Adrenal gland (tissue), 12 donors: ENCODE results near the gene ZFHX3. TPM values are rescaled to one million over a fixed set of nuclear protein-coding genes. Genes with fewer than 3 reads are reported as not detected.

Experiments
- DNase-seq, 7 donors: peaks; one replicate each; pipeline ENCODE4 v3.0.0-alpha.2; 2019 to 2020
- H3K27ac ChIP-seq, 5 donors: fragments of 200-600 bp; sonication (generic) in 4 of 5; 1 replicate in 3 of 5; 2 replicates in 2 of 5; pipeline versions ENCODE4 v1.5.1 to v1.8.0; 2016 to 2020; ENCODE audit warnings: mild to moderate bottlenecking in 1 of 5
- H3K27me3 ChIP-seq: fragments of 200-600 bp; 2 replicates; pipeline ENCODE4 v1.8.0; 2021
- H3K36me3 ChIP-seq, 2 donors: fragments of 200-600 bp; replicated peaks in 1 of 2; 1 replicate in 1 of 2; 2 replicates in 1 of 2; pipeline versions ENCODE4 v1.5.1 to v1.8.0; 2018 to 2022
- H3K4me1 ChIP-seq, 2 donors: fragments of 200-600 bp; replicated peaks in 1 of 2; 1 replicate in 1 of 2; 2 replicates in 1 of 2; pipeline versions ENCODE4 v1.5.1 to v1.8.0; 2018 to 2021
- H3K4me3 ChIP-seq, 4 donors: fragments of 200-600 bp; sonication (generic) in 3 of 4; one replicate each; pipeline ENCODE4 v1.5.1; 2016 to 2018
- H3K9me3 ChIP-seq, 3 donors: fragments of 200-600 bp; sonication (generic) in 1 of 3; replicated peaks in 1 of 3; 1 replicate in 2 of 3; 2 replicates in 1 of 3; pipeline versions ENCODE4 v1.5.1 to v1.8.0; 2016 to 2021
- CTCF ChIP-seq, 6 experiments: fragments of 450-650 bp in 4 of 6; fragments of 200-600 bp in 2 of 6; sonication (generic) in 1 of 6; IDR thresholded peaks; 1 replicate in 5 of 6; 2 replicates in 1 of 6; pipeline versions ENCODE4 v1.5.1 to v1.8.0; 2016 to 2021; ENCODE audit warnings: antibody characterized with exemption in 6 of 6, mild to moderate bottlenecking in 2 of 6, moderate library complexity in 1 of 6
- POLR2A ChIP-seq, 2 donors: fragments of 450-650 bp; IDR thresholded peaks; one replicate each; pipeline ENCODE4 v1.6.1; 2017; ENCODE audit warnings: antibody characterized with exemption in 2 of 2, mild to moderate bottlenecking in 2 of 2, moderate library complexity in 1 of 2
- WGBS, 4 donors: extraction: QIAGEN DNeasy Blood & Tissue Kit in 2 of 4; methylation state at CpG; one replicate each; pipeline versions ENCODE4 v1.1.5 to v1.1.7; 2013 to 2017; 5-methylcytosine and 5-hydroxymethylcytosine counted together
- intact Hi-C, 2 donors: fragments of 100-400 bp; cut with DNase I; formaldehyde crosslinking; loops; one replicate each; pipeline versions ENCODE4 v1.14.1 to v1.15.0; 2022 to 2023
- polyA plus RNA-seq, 3 donors: library from polyadenylated mRNA; stranded (reverse); fragments of 200-250 nt in 2 of 3; fragments of 350-450 nt in 1 of 3; fragmentation: Illumina TruSeq in 1 of 3; extraction: RNeasy Lipid Tissue Mini Kit (QIAGEN cat#74804) in 1 of 3; gene quantifications; one replicate each; pipeline ENCODE4 v1.2.3, GENCODE V29; 2013 to 2014
- total RNA-seq, 9 donors: library from RNA; depleted of rRNA in 4 of 9; stranded (reverse); fragments of >200 nt in 4 of 9; fragments of 120-200 nt in 1 of 9; fragmentation: NEBNext Ultra II Directional in 1 of 9; extraction: Animal tissue kit (Norgen Biotek cat#: 25700) in 1 of 9; gene quantifications; one replicate each; pipeline versions ENCODE4 v1.1.0 to v1.2.4, GENCODE V29; 2013 to 2023
- donor health status: healthy with polysubstance abuse.
- donor health status: Bipolar disorder and iron deficiency.
- donor health status: DM: yes; HTN: yes; CAD: no.
- donor health status: DM: no; HTN: no; CAD: no.
- donor health status: DM: no; HTN: no; CAD: no.
- donor health status: DM: yes; HTN: yes; CAD: no.

Gene ZFHX3
- total and polyA plus RNA-seq, 12 donors = 2.4 to 31.6 (median 19.3) TPM

- DNase-seq = no peak
- TF ChIP-seq POLR2A (IDR thresholded peaks at IDR 0.05) = no peak
- TF ChIP-seq CTCF (IDR thresholded peaks at IDR 0.05) = no peak
- intact Hi-C loops = no loop called here
- no peak overlapping the region for H3K4me3 ChIP-seq
- no peaks in the 10 kb centered on the region for H3K9me3 ChIP-seq
- H3K27ac ChIP-seq = peak overlapping the region in 1 of 5 donors; percentile 35
- WGBS, 4 donors = 73 to 83% (median 80%) methylated on average over 18 of the region's 18 CpGs
- peaks cover 0 to 2% of the 10 kb centered on the region in 2 donors for H3K36me3 ChIP-seq
- H3K27me3 ChIP-seq = no peaks in the 10 kb centered on the region
- H3K4me1 ChIP-seq = peaks cover 4 to 15% of the 10 kb centered on the region in 2 donors
Measured at GRCh38 chr16:72894293-72895151, 153.4 kb downstream of the ZFHX3 start.

GRCh38 chr16:72891291-72892227, 156.4 kb downstream of the ZFHX3 start:
- Histone ChIP-seq H3K27ac (no peak overlapping the region), H3K9me3 (no peaks in the 10 kb centered on the region), H3K36me3 (peaks cover 0 to 21% of the 10 kb centered on the region in 2 donors), H3K27me3 (no peaks in the 10 kb centered on the region), H3K4me1 (no peaks in the 10 kb centered on the region), H3K4me3 (no peak overlapping the region)
- no peak for DNase-seq
- TF ChIP-seq POLR2A (IDR thresholded peaks at IDR 0.05) (no peak), CTCF (IDR thresholded peaks at IDR 0.05) (no peak)
- intact Hi-C loops = no loop called here
- 80 to 91% (median 84%) methylated on average over 8 to 9 of the region's 9 CpGs for WGBS, 4 donors

GRCh38 chr16:72890587-72890986, 157.3 kb downstream of the ZFHX3 start:
- DNase-seq = no peak
- Histone ChIP-seq H3K27ac (no peak overlapping the region), H3K4me1 (no peaks in the 10 kb centered on the region), H3K4me3 (no peak overlapping the region), H3K9me3 (no peaks in the 10 kb centered on the region), H3K27me3 (no peaks in the 10 kb centered on the region), H3K36me3 (peaks cover 0 to 21% of the 10 kb centered on the region in 2 donors)
- intact Hi-C loops = no loop called here
- no peak for TF ChIP-seq POLR2A (IDR thresholded peaks at IDR 0.05)
- TF ChIP-seq CTCF (IDR thresholded peaks at IDR 0.05) = no peak
- 92 to 94% (median 93%) methylated on average over 3 of the region's 3 CpGs for WGBS, 4 donors
